Measurements from ENCODE around the gene TCN2.
"Not testable (repeated sequence)": the region's sequence is repeated elsewhere in the genome, so short reads cannot be mapped to it uniquely, and the experiment has no call there.

TCN2 gene

GRCh38 chr22:30606455-30607299 lies at the start of gene TCN2:
TSS of gene TCN2 (plus strand) at chr22:30607174. CDS start at chr22:30607332, 158 bp downstream.
- peak in 54 of 56 donors; percentile 26 to 86 (median 64) for DNase-seq

GRCh38 chr22:30557243-30557642 lies 49.7 kb upstream of the TCN2 start:
- DNase-seq: no peak

- no peak for DNase-seq
Observed at GRCh38 chr22:30559889-30560288, 47.1 kb upstream of the TCN2 start.

- not testable (repeated sequence) for DNase-seq
Observed at GRCh38 chr22:30560643-30561202, 46.3 kb upstream of the TCN2 start.

GRCh38 chr22:30561402-30562189 lies 45.4 kb upstream of the TCN2 start:
- DNase-seq: no peak

GRCh38 chr22:30562366-30562765 lies 44.6 kb upstream of the TCN2 start:
- DNase-seq: no peak

GRCh38 chr22:30564045-30564760 lies 42.8 kb upstream of the TCN2 start:
- peak in 8 of 56 donors; percentile 2 to 46 (median 22) for DNase-seq

- peak in 2 of 56 donors; percentile 6 to 9 for DNase-seq
Observed at GRCh38 chr22:30564761-30565119, 42.2 kb upstream of the TCN2 start.

GRCh38 chr22:30565341-30565740 lies 41.6 kb upstream of the TCN2 start:
- DNase-seq: peak in 1 of 56 donors; percentile 14

- DNase-seq: no peak
Observed at GRCh38 chr22:30566125-30566524, 40.8 kb upstream of the TCN2 start.

GRCh38 chr22:30567277-30567676 lies 39.7 kb upstream of the TCN2 start:
- not testable (repeated sequence) for DNase-seq

GRCh38 chr22:30568137-30568805 lies 38.7 kb upstream of the TCN2 start:
- DNase-seq: no peak

GRCh38 chr22:30569674-30570202 lies 37.2 kb upstream of the TCN2 start:
- no peak for DNase-seq

- DNase-seq: no peak
Observed at GRCh38 chr22:30572210-30572609, 34.8 kb upstream of the TCN2 start.

- DNase-seq: peak in 46 of 56 donors; percentile 7 to 76 (median 44)
Observed at GRCh38 chr22:30572840-30573593, 34.0 kb upstream of the TCN2 start.

- DNase-seq: peak in 13 of 56 donors; percentile 4 to 48 (median 21)
Observed at GRCh38 chr22:30573594-30574094, 33.3 kb upstream of the TCN2 start.

- peak in 55 of 56 donors; percentile 24 to 92 (median 73) for DNase-seq
Observed at GRCh38 chr22:30574095-30574981, 32.6 kb upstream of the TCN2 start, which contains the start of gene GAL3ST1. TSS of gene GAL3ST1 (minus strand) at chr22:30574665. CDS start at chr22:30557392, 17,273 bp downstream.

GRCh38 chr22:30574997-30575671 lies 31.8 kb upstream of the TCN2 start:
- peak in 33 of 56 donors; percentile 28 to 83 (median 58) for DNase-seq

Data from amygdala (tissue), 56 donors.